ENCODE measurements around the gene CNKSR3.

Gene CNKSR3

DNA sequence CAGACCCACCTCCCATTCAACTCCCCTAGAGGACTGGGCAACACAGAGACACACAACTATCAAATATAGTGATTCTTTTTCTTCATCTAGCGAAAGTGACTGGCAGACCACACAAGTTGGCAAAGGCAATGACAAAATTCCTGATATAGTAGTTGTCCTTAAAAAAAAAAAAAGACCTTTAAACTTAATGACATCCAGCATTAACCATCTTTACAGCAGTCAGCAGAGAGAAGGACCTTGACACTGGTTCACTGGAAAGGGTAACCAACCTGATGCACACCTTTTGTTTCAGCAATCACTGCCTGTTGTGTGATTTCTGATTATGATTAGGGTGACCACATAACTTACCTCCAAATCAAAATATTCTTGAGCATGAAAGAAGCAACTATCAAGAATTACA is 1.7 kb upstream of the CNKSR3 start:
- DNase-seq (ENCODE audit: low read depth) = no peak
- no peak overlapping the region for H3K4me3 ChIP-seq (ENCODE audit: low read depth, low read length)
- in situ Hi-C loops (cut with HindIII; ENCODE audit: low sequenced_read_pairs) = no loop called here
- TF ChIP-seq, protein P1, sequence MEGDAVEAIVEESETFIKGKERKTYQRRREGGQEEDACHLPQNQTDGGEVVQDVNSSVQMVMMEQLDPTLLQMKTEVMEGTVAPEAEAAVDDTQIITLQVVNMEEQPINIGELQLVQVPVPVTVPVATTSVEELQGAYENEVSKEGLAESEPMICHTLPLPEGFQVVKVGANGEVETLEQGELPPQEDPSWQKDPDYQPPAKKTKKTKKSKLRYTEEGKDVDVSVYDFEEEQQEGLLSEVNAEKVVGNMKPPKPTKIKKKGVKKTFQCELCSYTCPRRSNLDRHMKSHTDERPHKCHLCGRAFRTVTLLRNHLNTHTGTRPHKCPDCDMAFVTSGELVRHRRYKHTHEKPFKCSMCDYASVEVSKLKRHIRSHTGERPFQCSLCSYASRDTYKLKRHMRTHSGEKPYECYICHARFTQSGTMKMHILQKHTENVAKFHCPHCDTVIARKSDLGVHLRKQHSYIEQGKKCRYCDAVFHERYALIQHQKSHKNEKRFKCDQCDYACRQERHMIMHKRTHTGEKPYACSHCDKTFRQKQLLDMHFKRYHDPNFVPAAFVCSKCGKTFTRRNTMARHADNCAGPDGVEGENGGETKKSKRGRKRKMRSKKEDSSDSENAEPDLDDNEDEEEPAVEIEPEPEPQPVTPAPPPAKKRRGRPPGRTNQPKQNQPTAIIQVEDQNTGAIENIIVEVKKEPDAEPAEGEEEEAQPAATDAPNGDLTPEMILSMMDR (IDR thresholded peaks at IDR 0.05; ENCODE audit: low read depth, low read length, missing control alignments) = no peak

DNA sequence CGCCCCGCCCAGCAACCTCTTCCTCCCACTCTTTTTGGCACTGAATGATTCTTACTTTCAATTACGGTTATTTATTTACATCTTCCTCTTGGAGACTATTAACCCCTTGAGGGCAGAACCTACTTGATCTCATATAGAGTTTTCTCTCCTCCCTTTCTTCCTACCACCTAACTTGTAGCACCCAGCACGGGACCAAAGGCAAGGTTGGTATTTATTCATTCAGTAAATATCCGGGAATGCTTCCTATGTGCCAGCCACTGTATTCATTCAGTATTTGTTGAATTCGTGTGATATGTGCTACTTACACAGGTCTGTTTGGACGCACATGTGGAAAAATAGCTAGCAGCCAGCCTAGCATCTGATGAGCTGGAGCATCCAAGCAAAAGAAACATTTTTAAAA is 1.3 kb upstream of the CNKSR3 start:
- DNase-seq (ENCODE audit: low read depth) = no peak
- TF ChIP-seq, protein P1 (IDR thresholded peaks at IDR 0.05; ENCODE audit: low read depth, low read length, missing control alignments) = no peak
- no peak overlapping the region for H3K4me3 ChIP-seq (ENCODE audit: low read depth, low read length)
- in situ Hi-C loops (cut with HindIII; ENCODE audit: low sequenced_read_pairs) = no loop called here

DNA sequence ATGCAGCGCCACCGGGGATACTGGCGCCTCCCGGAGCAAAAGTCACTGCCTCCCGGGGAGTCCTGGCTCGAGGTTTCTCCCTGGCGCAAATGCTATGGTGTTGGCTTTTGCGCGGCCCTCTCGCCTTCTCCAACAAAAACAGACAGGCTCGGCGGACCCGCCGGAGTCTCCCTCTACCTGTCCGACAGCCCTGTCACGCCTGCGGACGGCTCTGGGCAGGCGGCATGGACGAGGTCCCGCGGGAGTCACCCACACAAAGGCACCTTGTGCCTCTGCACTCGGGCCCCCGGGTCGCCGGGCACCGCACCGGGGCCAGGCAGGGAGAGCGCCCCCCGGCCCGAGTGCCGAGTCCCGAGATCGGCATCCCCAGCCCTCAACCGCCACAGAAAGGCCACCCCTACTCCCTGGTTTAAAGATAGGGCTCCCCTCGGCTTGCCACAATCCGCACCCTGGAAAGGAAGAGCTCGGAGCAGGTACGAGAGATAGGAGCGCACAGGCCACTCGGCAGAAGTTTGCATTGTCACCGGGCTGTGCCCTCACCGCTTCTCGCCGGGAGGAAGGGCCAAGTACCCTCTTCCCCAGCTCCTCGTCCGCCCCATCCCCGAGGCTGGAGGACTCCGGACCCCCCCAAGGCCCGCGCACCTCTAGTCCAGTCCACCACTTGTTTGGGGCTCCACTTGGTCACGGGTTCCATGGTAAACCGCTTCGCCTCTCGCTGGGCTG is 903 bp downstream of the CNKSR3 start:
- DNase-seq (ENCODE audit: low read depth) = no peak
- peak overlapping the region; percentile 97 for H3K4me3 ChIP-seq (ENCODE audit: low read depth, low read length)
- in situ Hi-C loops (cut with HindIII; ENCODE audit: low sequenced_read_pairs) = loop anchor here (10.0 kb wide), 1 partner anchor 95 kb away; no protein-coding TSS in a partner anchor
- TF ChIP-seq, protein P1 (IDR thresholded peaks at IDR 0.05; ENCODE audit: low read depth, low read length, missing control alignments) = no peak

DNA sequence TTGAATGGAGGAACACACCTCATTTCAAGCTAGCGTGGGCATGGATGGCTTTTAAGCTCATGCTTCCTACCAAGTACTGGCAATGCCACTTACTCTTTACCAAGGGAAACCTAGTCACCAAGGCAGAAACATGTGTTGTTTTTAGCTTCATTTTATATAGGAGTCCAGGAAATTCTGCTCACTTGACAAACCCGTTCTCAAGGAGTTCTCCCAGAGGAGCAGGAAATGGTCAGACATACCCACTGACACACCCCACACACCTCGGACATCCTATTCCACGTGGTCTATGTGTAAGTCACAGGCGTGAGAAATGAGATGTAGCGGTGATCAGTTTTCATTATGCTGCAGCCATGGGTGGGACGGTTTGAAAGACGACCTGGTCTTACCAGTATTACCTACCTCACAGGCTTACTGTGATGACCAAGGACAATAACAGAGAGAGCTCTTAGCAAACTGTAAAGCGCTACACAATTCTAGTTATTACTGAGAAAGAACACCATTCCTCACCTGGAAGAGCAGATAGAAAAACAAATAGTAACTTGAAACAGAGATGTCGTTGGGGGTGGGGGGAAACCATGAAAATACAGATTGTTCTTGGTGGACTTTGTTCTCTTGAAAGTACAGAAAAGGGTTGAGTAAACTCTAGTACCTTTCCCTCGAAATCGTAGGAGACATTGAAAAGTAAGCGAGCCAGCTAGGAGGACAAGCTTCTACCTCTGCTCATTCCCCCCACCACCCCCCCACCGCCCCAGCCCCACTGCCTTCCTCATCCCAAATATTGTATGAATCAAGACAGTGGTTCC is 1.7 kb downstream of the CNKSR3 start:
- in situ Hi-C loops (cut with HindIII; ENCODE audit: low sequenced_read_pairs) = loop anchor here (10.0 kb wide), 1 partner anchor 94 kb away; no protein-coding TSS in a partner anchor
- TF ChIP-seq, protein P1 (IDR thresholded peaks at IDR 0.05; ENCODE audit: low read depth, low read length, missing control alignments) = no peak
- DNase-seq (ENCODE audit: low read depth) = no peak
- H3K4me3 ChIP-seq (ENCODE audit: low read depth, low read length) = peak overlapping the region; percentile 97

DNA sequence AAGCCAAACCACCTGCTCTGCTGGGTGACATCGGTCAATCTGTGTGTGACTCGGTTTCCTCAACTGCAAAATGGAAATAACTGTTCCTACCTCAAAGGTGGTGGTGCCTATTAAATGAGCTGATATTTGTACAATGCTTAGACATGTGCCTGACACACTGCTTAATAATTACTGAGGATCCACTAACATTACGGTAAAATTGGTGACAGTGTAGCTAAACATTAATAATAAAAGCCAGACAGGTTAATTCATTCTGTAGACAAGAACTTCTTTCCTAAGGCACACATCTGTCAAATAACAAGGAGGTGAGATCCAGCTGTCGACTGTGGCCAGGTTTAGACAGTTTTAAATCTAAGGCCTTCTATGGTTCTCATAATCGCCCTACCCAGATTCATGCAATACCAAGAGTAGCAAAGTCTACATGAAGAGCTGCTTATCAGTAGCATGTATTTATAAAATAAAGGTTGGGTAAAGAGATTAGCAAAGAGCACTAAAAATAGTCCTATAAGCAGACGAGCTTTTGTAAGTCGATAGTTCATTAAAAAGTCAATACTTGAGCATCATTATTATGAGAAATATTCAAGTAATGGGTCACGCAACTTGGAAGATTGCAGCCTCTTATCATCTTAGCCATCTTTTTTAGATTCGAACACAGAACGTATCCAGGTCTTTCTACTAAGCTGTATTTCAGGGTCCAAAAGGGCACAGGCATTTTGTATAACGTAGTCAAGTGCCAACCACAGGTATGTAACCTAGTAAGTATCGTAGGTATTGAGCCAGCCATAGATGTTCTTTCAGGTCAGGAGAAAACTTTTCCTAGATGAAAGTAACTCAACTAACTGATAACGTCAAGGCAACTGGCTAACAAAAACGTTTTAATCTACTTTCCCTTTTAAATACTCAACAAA is 3.2 kb downstream of the CNKSR3 start:
- in situ Hi-C loops (cut with HindIII; ENCODE audit: low sequenced_read_pairs) = loop anchor here (10.0 kb wide), 1 partner anchor 92 kb away; no protein-coding TSS in a partner anchor
- no peak overlapping the region for H3K4me3 ChIP-seq (ENCODE audit: low read depth, low read length)
- no peak for DNase-seq (ENCODE audit: low read depth)
- TF ChIP-seq, protein P1 (IDR thresholded peaks at IDR 0.05; ENCODE audit: low read depth, low read length, missing control alignments) = no peak

DNA sequence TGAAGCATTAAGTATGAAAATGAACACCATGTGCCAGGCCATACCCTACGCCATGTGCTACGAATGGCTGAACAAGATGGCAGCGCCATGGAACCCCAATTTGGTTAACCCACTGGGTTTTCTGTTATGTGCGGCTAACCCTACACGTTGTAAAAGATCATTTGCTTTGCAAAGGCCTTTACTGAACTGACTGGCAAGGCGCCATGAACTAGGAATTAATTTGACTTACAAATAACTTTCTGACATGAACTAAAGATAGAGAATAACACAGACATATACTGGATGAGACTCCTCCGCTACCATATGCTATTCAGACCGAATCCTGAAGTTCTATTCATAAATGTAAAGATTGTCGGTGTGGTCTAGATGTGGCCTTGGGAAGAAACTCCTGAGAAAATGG is 3.9 kb downstream of the CNKSR3 start:
- no peak for DNase-seq (ENCODE audit: low read depth)
- TF ChIP-seq, protein P1 (IDR thresholded peaks at IDR 0.05; ENCODE audit: low read depth, low read length, missing control alignments) = no peak
- in situ Hi-C loops (cut with HindIII; ENCODE audit: low sequenced_read_pairs) = loop anchor here (10.0 kb wide), 1 partner anchor 92 kb away; no protein-coding TSS in a partner anchor
- H3K4me3 ChIP-seq (ENCODE audit: low read depth, low read length) = no peak overlapping the region
